HS-5 (cell line): Measurements from ENCODE around the gene LPIN3.

Experiments used
- DNase-seq: peaks from one replicate; pipeline ENCODE4 v3.0.0-alpha.2; 2012; ENCODE audit warnings: low read depth

Gene LPIN3

DNA sequence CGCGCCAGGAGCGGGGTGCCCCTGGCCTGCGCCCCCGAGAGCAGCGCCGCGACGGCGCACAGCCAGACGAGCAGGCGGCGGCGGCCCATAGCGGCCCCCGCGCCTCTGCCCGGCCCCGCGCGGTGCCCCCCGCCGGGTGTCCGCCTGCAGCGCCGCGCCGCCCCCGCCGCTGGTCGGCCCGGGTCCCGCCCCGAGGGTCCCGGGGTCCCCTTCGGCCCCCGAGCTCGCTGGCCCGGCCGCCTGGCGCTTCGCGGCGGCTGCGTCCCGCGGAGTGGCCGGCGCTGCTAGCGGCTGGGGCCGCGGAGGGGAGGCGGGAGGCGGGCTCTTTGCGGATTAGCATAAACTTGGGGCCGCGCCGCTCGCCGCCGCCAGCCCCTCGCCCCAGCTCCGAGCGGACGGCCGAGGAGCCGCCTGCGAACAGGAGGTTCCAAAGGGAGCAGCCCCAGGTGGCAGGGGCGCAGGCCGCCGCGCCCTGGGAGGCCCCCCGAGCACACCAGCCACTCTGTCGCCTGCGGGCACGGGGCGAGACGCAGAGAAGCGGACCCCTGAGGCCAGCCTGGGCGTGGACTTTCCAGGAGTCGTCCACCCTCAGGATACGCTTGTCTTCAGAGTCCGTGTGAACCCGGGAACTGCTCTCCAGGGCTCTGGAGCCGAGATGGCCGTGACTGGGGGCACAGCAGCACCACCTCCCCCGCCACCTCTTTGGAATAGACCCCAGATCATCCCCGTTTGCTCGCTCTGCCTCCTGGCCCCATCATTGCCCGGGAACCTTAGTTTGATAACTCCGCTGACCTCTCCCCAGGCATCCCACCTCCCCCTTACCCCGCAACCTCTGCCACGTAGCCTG lies 26.1 kb downstream of the LPIN3 start, which contains the start of gene EMILIN3:
EMILIN3 (minus strand) TSS at position 273 of the 847 bp plus-strand sequence; CDS start at position 89, 184 bp downstream.
- DNase-seq: no peak

DNA sequence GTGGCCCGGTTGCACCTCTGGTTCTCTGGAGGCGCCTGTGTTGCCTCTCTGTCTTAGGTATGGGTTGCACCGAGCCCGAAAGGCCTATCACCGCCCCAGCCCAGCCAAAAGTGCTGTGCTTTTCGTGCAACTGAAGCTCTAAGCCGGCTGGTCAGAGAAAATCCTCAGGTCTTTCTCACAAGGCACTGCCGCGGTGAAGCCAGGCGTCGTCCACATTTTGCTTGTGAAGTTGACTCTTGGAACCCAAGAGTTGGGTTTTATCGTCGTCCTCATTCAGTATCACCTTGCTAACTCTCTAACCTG lies 26.7 kb downstream of the LPIN3 start:
- DNase-seq: no peak

DNA sequence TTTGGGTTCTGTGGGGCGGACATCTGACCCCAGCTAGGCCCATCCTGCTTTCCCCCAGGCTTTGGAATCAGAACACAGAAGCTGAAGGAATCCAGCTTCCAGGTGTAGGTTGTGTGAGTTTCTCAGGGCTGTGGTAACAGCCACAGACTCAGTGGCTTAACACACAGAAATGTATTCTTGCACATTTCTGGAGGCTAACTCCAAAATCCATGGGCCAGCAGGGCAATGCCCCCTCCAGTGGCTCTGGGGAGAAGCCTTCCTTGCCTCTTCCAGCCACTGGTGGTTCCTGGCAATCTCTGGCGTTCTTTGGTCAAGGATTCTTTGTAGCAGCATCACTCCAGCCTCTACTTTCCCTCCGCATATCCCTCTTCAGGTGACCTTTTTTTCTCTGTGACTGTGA lies 27.3 kb downstream of the LPIN3 start:
- DNase-seq: no peak

GRCh38 chr20:41369673-41370072 lies 29.1 kb downstream of the LPIN3 start:
- DNase-seq: no peak

- DNase-seq: no peak
Observed at GRCh38 chr20:41370176-41370575, 29.6 kb downstream of the LPIN3 start.

DNA sequence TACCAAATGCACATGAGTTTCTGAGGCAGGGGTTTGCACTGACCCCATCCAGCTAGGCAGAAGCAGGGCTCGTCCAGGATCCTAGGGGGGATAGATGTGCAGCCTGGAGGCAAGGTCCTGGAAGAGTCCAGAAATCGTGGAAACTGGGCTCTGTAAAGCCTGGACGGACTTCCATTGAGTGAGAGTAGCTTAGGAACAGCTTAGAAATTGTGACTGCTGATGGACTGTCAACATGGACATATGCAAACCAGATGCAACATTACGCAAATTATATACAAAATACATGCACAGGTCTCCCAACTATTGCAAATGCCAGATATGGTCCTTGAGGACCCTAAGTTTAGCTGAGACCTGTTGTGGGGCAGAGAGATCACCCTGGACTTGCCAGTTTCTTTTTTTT lies 30.8 kb downstream of the LPIN3 start:
- DNase-seq: no peak

DNA sequence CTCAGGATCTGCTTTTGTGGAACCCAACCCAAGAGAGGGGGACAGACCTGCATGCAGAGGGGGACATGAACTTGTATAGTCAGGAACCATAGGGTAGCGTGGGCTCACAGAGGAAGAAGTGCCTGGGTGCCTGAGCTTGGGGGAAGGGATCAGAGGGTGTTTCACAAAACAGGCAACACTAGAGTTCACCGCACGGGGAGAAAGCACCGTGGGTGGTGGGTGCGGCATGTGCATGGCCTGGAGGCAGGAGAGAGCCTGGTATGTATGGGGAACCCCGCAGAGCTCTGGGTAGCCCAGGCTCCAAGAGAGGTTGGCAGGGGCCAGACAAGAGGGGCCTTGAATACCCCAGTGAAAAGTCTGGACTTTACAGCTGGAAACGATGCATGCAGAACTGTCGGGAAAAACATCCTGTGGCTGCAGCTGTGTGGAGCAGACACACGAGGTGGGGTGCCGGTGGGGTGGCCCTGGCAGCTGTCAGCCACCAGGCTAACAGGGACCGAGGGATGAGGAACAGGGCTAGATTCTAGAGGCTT lies 32.7 kb downstream of the LPIN3 start:
- DNase-seq: no peak

- DNase-seq: no peak
Observed at GRCh38 chr20:41373931-41374920, 33.6 kb downstream of the LPIN3 start.

DNA sequence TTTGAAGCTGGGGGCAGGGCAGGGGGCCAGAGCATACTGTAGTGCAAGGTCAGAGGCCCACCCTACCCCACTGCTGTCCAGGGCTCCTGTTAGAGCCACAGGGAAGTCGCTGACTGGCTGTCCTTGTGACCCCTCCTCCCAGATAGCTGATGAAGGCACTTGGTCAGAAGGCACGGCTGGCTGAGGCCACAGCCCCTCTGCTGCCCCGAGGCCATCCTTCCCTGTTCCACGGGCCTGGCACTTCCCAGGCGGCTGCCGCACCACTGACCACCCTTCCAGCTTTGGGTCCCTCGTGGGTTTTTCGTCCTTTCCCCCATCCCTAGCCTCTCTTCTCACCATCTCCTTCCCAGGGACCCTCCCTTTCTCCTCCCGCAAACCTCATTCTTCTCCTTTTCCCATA lies 35.2 kb downstream of the LPIN3 start:
- no peak for DNase-seq

DNA sequence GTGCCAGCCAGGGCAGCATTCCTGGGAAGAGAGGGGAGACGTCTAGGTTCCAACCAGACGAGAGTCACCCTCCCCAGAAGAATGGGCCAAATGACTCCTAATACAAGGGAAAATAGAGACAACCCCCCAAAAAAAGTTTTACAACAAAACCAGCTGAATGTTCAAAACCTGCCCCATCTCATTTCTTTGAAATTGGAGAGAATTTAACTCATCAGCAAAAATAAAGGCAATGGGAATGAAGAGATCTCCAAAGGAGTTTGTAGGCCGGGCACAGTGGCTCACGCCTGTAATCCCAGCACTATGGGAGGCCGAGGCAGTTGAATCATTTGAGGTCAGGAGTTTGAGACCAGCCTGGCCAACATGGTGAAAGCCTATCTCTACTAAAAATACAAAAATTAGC lies 35.7 kb downstream of the LPIN3 start:
- DNase-seq: no peak

GRCh38 chr20:41377275-41377674 lies 36.7 kb downstream of the LPIN3 start:
- DNase-seq: no peak

- DNase-seq: no peak
Observed at GRCh38 chr20:41379551-41379950, 38.9 kb downstream of the LPIN3 start.

DNA sequence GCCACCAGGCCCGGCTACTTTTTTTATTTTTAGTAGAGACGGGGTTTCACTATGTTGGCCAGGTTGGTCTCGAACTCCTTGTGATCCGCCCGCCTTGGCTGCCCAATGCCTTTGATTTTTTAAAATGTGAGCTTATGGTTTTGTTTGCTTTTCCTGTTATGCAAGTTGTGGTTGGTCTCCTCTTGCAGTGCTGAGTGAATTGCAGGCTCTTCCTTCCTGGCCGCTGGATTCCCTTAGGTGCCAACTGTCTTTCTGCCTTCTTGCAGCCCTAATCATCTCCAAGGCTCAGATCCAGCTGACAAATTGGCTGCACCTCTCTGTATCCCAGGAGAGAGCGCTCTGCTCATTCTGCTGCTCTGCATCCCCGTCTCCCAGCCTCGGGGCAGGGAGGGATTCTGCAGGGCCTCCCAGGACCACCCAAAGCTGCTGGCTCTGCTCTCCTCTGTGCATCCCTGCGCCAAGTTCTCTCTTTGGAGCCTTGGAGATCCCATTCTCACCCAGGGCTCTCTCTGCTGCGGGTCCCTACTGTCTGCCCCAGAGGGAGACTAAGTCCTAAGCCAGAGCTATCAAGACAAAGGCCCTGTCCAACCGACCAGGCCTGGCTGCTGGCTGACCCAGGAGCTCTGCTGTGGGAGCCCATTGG lies 40.1 kb downstream of the LPIN3 start:
- no peak for DNase-seq

GRCh38 chr20:41382791-41383305 lies 42.2 kb downstream of the LPIN3 start:
- DNase-seq: no peak

- DNase-seq: no peak
Observed at GRCh38 chr20:41386502-41387427, 46.1 kb downstream of the LPIN3 start.

DNA sequence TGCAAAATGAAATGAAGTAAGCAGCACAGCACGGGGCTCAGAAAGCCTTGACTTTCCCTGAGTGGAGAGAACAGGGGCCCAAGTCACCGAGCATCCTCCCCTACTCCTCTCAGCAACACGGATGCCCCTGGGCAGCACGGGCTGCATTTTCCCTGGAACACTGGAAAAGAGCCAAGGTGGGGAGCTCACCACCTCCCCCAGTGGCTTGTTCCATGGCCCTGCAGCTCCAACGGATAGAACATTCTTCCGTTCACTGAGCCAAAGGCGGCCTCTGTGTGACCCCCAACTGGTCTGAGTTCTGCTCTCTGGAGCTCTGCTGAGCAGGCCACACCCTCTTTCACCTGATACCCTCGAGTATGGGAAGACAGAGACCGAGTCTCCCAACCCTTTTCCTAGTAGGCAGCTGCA lies 46.8 kb downstream of the LPIN3 start:
- no peak for DNase-seq

- DNase-seq: no peak
Observed at GRCh38 chr20:41390889-41391288, 50.3 kb downstream of the LPIN3 start.

GRCh38 chr20:41391587-41392001 lies 51.0 kb downstream of the LPIN3 start:
- DNase-seq: no peak

DNA sequence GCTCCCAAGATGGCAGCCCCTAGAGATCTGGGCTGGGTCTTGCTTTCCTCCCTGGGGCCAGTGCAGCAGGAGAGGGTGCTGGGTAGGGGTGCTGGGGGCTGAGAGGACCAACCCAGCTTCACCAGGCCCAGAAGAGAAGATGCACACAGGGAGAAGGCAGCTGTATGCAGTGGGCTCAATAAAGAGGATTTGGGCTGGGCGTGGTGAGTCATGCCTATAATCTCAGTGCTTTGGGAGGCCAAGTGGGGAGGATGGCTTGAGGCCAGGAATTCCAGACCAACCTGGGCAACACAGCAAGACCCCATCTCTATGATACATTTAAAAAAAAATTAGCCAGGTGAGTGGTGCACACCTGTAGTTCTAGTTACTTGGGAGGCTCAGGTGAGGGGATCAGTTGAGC lies 51.7 kb downstream of the LPIN3 start:
- no peak for DNase-seq

DNA sequence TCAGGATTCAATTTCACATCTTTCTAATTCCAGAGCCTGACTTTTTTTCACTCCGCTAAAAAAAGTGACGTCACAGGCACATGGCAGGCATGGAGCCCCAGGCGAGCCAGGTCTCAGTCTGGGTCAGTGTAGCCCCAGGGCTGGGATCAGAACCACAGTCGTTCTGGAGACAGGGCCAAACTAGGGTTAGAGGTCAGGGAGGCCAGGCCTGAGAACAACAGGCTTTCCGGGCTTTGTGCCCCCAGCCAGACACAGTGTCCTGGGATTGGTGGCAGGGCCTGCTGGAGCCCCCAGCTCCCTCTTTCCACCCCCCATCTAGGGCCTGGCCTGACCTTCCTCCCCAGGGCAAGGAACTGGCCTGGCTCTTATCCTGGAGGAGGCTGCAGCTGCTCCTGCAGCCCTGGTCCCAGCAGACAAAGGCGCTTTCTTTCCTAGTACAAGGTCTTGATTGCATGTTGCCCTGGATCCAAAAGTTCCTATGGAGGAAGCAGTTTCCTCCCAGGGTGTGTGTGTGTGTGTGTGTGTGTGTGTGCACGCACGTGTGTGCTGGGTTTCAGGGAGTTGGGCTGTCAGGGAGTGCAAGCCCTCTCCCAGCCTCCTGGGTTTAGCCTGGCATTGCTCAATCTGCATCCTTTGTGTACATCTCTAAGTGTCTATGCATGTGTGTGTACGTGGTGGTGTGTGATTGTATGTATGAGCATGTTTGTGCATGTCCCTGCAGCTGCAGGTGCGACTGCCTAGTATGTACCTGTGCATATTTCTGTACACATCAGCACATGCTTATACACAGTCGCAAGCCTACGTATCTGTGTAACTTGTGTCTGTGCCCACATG lies 52.5 kb downstream of the LPIN3 start:
- no peak for DNase-seq
